H1 (cell line): ENCODE results near the gene CTBP2.

ENCODE experiments used
- POLR2AphosphoS5 ChIP-seq: IDR thresholded peaks from 2 replicates; pipeline ENCODE4 v1.6.1; 2011; ENCODE audit warnings: low read depth, low read length
- RNF2 ChIP-seq: fragments of 200-900, 300-1000 bp; sonication (generic); IDR thresholded peaks from 2 replicates; pipeline ENCODE4 v1.7.1; 2016; ENCODE audit warnings: borderline replicate concordance, low read depth, mild to moderate bottlenecking, antibody characterized with exemption, low read length; ENCODE audit not compliant: poor library complexity, severe bottlenecking; ENCODE audit errors: missing control alignments
- RXRA ChIP-seq: IDR thresholded peaks from 2 replicates; pipeline ENCODE4 v1.6.1; 2011; ENCODE audit warnings: low read depth, mild to moderate bottlenecking, low read length, moderate library complexity; ENCODE audit not compliant: insufficient read depth
- TBP ChIP-seq: IDR thresholded peaks from 2 replicates; pipeline ENCODE4 v1.6.1; 2011; ENCODE audit warnings: low read depth, low read length, improper control_type of control experiment
- USF2 ChIP-seq: IDR thresholded peaks from 2 replicates; pipeline ENCODE4 v1.6.1; 2011; ENCODE audit warnings: low read length, improper control_type of control experiment

DNA sequence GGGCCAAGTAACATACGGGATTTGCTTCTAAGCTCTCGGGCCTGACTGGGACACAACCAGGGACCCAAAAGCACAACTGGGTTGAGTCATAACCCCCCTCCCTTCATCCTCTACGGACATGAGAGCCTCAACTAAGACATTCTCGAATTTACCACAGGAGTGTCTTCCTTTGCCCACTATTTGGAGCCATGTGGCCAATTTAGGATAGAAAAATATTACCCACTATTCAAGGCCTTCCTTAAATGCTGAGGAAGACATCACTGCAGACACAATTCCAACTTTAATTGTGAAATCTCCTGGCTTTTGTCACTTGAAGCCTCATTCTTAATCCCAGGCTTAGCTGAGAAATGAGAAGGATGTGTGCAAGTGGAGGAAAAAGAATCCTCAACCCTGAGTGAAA, 11.8 kb downstream of the CTBP2 start:
- no peak for TF ChIP-seq TBP
- no peak for TF ChIP-seq USF2
- TF ChIP-seq RXRA = no peak
- TF ChIP-seq POLR2AphosphoS5 = no peak
- no peak for TF ChIP-seq RNF2
